HG03135 (cell line): Measurements from ENCODE around the gene TEAD1.

Source experiments
- ATAC-seq: cut with Tn5 transposase; IDR thresholded peaks from one replicate; pipeline ENCODE4 v1.9.1; 2021; ENCODE audit warnings: mild to moderate bottlenecking, moderate library complexity; ENCODE audit not compliant: unreplicated experiment

The TEAD1 gene

DNA sequence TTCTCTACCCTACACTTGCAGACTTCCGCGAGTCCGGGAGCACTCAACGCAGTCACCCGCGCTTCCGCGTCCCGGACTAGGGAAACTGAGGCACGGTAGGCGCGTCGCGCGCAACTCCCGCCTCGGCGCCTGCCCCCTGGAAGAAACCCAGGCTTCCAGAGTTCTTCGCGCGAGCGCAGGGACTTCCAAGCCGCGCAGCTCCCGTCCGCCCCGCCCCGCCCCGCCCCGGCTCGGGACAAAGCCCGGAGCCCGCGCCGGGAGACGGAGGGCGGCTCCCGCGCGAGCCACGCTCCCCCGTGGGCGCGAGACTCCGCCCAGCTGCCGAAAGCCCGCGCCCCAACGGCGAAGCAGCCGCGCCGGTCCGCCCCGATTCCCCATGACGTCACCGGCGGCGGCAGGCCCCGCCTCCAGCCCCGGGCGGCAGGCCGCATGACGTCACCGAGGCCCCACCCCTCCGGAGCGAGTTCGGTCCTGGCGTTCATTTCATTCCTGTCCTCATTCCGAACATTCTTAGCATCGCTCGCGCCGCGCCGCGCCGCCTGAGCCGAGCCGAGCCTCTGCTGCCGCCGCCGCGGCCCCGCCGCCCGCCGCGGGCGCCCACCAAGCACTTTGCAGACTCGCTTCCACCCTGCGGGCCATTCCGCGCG lies at the start of gene TEAD1:
TSS of gene TEAD1 (plus strand) at position 498 of the 647 bp plus-strand sequence.
- peak; percentile 75 for ATAC-seq

DNA sequence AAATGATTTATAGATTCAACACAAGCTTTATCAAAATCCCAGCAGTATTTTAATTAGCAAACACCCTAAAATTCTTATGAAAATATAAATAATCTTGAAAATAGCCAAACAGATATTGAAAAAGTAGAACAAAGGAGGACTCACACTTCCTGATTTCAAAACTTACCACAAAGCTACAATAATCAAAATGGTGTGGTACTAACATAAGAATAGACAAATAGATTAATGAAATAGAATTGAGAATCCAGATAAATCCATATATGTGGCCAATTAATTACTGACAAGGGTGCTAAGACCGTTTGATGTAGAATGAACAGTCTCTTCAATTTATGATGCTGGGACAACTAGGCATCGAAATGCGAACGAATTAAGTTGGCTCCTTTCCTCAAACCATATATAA lies 49.6 kb upstream of the TEAD1 start:
- no peak for ATAC-seq

- ATAC-seq, result no peak
These were observed 48.7 kb upstream of the TEAD1 start for GRCh38 chr11:12625438-12626071.

DNA sequence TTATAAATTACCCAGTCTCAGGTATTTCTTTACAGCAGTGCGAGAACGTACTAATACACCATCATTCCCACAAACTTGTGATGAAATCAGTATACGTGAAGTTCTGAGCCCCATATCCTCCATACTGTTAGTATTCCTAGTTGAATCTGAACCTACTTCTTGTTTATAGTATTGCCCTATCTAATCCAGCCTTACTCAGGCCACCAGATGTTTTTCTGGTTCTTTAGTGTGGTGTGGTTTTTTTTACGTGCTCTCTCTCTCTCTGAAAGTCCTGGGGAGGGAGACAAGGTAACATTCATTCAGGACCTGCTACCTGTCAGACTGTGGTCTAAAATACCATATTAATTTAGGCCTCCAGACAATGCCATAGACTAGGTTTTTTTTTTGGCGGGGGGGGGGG lies 47.6 kb upstream of the TEAD1 start:
- ATAC-seq, result no peak

DNA sequence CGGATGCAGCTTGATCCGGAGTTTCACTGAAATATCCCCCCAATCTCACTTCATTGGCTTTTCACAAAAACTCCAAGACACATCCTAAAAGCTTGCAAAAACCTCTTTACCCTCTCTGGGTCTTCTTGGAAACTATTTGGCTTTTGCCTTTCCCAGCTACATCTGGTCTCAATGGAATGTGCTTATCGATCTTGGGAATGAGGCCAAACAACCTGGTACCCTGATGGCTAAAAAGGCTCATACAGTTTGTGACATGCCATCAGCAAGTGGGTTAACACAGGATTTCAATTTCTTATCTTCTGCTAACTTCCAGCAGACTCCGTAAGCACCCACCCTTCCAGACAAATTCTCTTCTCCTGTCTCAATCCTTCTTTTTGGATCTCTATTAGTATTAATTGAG lies 45.9 kb upstream of the TEAD1 start:
- ATAC-seq, result no peak

GRCh38 chr11:12629601-12630313 lies 44.5 kb upstream of the TEAD1 start:
- no peak for ATAC-seq

- ATAC-seq, result no peak
These were observed 42.6 kb upstream of the TEAD1 start for GRCh38 chr11:12631651-12632050.

GRCh38 chr11:12634329-12634728 lies 39.9 kb upstream of the TEAD1 start:
- ATAC-seq, result no peak

DNA sequence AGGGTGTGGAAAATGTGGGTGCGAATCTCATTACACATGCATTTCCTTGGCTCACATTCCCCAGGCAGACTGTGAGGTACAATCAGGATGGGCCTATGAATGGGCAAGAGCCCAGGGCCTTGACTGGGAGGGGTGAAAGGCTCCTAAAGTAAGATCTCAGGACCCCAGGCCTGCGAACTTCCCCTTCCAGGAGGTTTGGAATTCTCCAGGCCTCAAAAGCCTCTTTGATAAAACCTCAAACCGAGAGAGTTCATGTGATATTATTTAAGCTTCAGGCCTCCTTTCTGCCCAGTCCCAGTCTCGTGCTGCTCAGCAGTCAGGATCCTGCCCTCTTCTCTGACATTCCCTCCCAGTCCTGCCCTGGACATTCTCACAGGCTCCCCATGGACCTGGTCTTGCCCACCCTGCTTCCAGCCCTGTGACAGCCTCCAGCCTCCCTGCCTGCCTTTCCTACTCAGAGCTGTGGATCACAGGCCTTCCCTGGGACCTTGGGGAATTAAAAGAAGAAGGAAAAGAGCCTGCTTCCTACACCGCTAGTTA lies 37.3 kb upstream of the TEAD1 start:
- ATAC-seq, result no peak

- ATAC-seq, result no peak
These were observed 34.8 kb upstream of the TEAD1 start for GRCh38 chr11:12639388-12639787.

DNA sequence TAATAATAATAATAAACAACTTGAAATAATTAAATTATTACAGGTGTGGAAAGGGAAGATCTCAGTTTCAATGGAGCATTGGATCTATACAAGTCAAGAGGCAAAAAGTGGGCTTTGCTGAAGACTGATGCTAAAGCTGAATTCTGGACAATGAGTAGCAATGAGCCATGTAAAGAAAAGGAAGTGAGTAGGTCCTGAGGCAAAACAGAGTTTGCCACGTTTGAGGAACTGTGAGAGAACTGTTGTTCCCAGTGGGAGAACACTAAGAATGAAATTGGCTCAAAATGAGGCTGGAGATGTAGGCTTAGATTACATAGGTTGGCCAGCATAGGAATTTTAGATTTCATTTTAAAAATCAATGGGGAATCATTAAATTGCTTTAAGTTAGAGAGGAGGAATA lies 33.9 kb upstream of the TEAD1 start:
- no peak for ATAC-seq

- no peak for ATAC-seq
These were observed 33.0 kb upstream of the TEAD1 start for GRCh38 chr11:12640926-12641849.

DNA sequence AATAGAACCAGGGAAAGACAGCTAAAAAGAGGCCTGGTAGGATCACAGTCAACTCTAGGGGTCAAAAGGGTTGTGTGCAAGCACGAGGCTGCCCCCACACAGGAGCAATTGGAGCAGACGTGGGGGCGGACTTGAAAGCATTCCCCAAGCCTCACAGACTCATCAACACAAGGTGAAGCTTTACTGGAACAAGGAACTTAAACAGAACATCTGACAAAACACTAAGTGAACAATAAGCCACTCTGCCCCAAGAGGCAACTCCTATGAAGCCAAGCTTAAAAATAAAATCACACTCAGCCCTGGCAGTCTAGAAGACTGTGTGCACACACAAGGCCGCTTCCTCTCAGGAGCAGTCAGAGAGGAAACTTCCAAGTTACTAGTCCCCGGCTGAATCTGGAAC lies 32.2 kb upstream of the TEAD1 start:
- ATAC-seq, result no peak

GRCh38 chr11:12642806-12643428 lies 31.3 kb upstream of the TEAD1 start:
- no peak for ATAC-seq

GRCh38 chr11:12646478-12646877 lies 27.7 kb upstream of the TEAD1 start:
- no peak for ATAC-seq

DNA sequence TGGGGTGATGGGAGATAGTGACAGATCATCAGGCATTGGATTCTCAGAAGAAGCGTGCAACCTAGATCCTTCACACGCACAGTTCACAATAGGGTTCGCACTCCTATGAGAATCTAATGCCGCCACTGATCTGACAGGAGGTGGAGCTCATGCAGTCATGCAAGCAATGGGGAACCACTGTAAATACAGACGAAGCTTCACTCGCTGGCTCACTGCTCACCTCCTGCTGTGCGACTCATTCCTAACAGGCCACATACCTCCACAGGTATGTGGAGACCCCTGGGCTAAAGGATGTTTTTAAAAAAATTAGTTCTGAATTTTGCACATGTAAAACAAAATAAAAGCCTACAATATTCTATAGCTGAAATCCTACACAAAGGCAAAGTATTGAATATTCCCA lies 20.5 kb upstream of the TEAD1 start:
- ATAC-seq, result no peak

DNA sequence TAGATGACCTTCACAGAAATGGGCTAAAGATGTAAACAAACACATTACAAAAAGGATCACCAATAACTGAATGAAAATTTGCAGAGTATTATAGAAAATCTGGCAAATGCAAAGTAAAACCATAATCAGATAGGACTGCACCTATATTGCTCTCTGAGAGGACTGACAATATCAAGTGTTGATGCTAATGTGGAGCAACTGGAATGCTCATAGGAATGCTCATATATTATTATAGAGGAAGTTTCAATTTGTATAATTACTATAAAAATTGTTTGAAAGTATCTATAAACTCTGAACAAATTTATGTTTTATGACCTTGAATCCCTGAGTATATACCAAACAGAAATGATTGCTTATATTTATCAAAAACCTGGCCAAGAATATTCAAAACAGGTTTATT lies 18.4 kb upstream of the TEAD1 start:
- no peak for ATAC-seq

GRCh38 chr11:12657336-12657735 lies 16.9 kb upstream of the TEAD1 start:
- no peak for ATAC-seq

- ATAC-seq, result no peak
These were observed 16.2 kb upstream of the TEAD1 start for GRCh38 chr11:12657981-12658380.

GRCh38 chr11:12662101-12662689 lies 12.0 kb upstream of the TEAD1 start:
- no peak for ATAC-seq
